ENCODE data around the gene ITM2C. TPM values are rescaled to one million over a fixed set of nuclear protein-coding genes. Genes with fewer than 3 reads are reported as not detected.

ITM2C gene
- total RNA-seq, 4 donors from 2014 or later: 14.0 to 22.2 (median 19.9) TPM

DNA sequence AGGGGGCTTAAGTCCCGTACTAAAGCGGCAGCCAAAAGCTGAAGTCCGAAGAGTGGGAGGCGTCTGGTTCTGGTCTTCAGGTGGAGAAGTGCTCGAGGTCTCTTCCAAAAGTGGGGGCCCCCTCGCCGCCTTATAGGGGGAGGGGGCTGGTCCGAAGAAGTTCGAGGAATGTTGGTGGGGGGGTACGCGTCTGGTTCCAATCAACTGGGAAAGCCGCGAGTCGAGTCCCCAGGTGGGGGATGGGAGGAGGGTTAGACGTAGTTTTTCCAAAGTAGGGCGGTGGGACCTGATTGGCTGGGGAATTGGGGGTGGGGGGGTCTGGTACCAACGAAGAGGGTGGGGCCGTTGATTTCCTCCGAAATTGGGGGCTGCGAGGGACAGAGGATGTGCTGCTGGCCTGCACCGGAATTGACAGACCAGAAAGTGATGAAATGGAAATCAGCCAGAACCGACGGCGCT lies 594 bp downstream of the ITM2C start:
- TF ChIP-seq CTCF (IDR thresholded peaks at IDR 0.05; ENCODE audit: low read depth): no peak

GRCh38 chr2:230865766-230866755 lies 1.3 kb downstream of the ITM2C start:
- no peak for TF ChIP-seq CTCF (IDR thresholded peaks at IDR 0.05; ENCODE audit: low read depth)

DNA sequence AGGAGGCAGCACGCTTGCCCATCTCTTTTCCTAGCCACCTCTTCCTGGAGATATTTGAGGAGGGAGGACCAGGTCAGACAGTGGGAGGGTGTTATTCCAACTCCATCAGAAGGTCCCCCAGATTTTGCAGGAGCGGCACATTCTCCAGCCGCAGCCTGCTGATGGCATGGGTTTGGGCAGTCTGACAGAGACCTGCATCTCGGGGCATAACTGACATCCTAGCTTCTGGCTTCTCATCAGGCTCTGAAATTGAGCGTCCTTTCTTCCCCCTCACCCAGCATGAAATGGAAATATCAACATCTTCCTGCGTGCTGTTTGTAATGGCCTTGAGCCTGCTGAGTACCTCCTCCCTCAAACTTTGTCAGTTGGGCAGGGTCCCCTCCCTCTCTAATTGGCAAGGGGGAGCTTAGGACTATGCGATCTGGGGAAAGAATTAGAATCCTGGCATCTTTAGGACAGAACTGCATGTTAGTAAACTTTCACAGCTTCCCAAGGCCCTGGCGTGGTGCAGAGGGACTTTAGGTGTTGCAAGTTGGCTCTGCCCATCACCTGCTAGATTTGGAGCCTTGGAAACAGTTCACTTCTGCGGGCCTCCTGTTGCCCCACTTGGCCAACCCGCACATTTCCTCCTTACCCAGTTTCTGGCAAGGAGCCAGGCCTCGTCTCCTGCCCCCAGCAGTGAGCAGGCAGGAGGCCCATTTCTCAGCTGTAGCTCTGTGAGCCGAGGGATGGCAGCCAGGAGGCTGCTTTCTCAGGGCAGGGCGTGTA lies 2.2 kb downstream of the ITM2C start:
- TF ChIP-seq CTCF (IDR thresholded peaks at IDR 0.05; ENCODE audit: low read depth): no peak

DNA sequence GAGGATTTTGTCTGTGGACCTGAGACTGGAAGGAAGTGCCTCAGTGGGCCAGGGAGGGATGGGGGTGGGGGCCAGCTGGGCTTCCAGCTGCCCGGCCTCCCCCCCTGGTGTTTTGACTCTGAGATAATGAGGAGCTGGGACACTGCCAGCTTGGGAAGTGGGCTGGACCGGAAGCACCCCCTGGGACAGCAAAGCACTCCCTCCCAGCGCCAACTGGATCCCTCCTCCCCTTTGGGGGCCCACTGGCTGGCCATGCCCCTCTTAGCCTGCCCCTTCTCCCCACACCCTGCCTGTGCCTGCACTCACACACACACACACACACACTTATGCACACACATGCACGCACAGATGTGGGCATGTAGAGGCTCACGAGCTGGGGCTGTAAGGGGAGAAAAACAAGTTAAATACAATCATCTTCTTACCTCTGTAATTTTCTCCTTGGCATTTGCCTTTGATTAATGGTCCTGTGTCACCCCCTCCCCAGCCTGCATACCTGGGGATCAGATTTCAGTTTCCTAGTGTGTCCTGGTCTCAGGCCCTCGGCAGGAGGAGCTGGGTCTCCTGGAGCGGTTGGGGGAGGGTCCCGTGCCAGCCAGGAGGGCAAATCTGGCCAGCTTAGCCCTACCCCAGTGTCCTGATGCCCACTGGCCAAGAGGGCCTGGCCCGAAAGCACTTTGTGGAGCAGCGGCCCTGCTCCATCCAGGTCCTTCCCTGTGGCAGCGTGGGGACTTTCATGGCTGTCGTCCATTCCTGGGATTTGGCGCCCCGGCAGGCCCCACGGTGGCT lies 3.6 kb downstream of the ITM2C start:
- TF ChIP-seq CTCF (IDR thresholded peaks at IDR 0.05; ENCODE audit: low read depth): no peak

DNA sequence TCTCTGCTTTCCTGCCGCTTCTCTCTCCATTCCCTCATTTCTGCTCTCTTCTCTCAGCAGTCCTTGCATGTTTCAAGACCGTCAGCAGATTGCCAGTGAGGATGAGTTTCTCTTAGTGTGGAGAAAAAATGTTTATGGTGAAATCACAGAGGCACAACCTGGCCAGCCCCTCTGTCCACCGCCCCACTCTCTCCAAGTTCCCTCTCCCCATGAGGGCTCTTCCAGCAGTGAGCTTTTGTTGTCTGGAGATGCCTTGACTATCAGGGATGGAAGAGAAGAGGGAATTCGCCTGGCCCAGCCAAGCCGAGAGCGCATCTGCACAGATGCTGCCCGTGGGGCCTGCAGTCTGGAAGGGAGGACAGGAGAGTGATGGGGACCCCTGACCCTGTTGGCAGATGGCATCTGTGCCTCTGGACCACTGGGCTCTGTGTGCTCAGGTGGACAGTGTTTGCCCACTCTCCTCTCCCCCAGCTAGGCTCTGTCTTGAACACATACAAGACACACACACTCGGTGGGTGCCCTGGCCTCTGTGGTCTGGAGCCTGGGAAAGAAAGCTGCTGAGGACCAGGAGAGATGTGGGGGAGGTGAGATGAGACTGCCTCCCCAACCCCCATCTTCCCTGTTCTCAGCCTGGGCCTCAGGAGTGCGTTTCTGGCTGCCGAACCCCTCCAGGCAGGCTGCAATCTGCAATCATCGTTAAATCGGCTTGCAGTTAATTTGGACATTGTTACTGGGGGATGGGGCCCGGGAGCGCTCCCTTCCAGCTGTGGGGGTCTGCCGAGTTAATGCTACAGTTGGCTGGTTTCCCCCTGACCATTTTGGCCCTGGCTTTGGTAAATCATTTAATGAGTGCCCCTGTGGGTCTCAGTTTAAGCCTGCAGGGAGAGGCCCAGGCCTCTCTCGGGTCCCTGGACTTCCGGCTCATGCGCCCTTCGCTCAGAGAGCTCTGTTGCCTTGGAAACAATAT lies 4.5 kb downstream of the ITM2C start:
- TF ChIP-seq CTCF (IDR thresholded peaks at IDR 0.05; ENCODE audit: low read depth): no peak

GRCh38 chr2:230869914-230870543 lies 5.3 kb downstream of the ITM2C start:
- no peak for TF ChIP-seq CTCF (IDR thresholded peaks at IDR 0.05; ENCODE audit: low read depth)

Data from subcutaneous adipose tissue (tissue), 4 donors.